SU-DHL-6 (cell line): ENCODE results near the gene BCAS3.

Experiments used
- EZH2phosphoT487 ChIP-seq: fragments of 200-600 bp; sonication (generic), shearing (Covaris generic); conservative IDR thresholded peaks from 2 replicates; pipeline ENCODE4 v1.6.1; 2018; ENCODE audit warnings: mild to moderate bottlenecking, antibody characterized with exemption, low read length, moderate library complexity, mixed read lengths
- TF ChIP-seq, protein P1 (sequence below): fragments of 200-600 bp; sonication (generic); IDR thresholded peaks from one replicate; pipeline ENCODE4 v1.5.1; 2017; ENCODE audit warnings: antibody characterized with exemption, mild to moderate bottlenecking, low read length, moderate library complexity; ENCODE audit not compliant: insufficient read depth, poor library complexity, severe bottlenecking

DNA sequence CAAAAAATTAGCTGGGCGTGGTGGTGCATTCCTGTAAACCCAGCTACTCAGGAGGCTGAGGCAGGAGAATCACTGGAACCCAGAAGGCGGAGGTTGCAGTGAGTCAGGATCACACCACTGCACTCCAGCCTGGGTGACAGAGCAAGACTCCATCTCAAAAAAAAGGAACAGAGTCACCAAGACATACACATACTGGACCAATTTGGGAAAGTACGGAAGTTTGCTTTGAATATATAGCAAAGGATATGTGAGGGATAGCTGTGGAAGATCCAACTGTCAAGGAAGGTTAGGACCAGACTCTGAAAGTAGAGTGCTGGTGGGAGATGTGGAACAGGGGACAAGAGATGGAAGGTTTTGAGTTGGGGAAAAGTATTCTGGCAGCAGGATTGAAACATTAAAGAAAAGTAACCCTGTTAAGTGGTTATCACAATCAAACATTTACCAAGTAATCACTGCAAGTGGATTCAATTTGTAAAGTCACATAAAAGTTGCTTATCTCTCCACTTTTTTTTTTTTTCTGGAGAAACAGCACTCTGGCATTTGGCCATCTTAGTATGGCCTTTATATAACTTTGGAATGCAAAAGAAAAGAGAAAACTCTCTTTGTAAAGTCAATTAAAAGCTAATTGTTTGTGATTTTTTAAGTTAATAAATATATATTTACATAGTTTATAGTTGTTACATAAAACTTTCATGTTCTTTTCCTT, 462.6 kb downstream of the BCAS3 start:
- TF ChIP-seq, protein P1, sequence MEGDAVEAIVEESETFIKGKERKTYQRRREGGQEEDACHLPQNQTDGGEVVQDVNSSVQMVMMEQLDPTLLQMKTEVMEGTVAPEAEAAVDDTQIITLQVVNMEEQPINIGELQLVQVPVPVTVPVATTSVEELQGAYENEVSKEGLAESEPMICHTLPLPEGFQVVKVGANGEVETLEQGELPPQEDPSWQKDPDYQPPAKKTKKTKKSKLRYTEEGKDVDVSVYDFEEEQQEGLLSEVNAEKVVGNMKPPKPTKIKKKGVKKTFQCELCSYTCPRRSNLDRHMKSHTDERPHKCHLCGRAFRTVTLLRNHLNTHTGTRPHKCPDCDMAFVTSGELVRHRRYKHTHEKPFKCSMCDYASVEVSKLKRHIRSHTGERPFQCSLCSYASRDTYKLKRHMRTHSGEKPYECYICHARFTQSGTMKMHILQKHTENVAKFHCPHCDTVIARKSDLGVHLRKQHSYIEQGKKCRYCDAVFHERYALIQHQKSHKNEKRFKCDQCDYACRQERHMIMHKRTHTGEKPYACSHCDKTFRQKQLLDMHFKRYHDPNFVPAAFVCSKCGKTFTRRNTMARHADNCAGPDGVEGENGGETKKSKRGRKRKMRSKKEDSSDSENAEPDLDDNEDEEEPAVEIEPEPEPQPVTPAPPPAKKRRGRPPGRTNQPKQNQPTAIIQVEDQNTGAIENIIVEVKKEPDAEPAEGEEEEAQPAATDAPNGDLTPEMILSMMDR, result no peak
- no peak for TF ChIP-seq EZH2phosphoT487
